Measurements from ENCODE around the gene GOLPH3.
"Not testable (repeated sequence)": the region's sequence is repeated elsewhere in the genome, so short reads cannot be mapped to it uniquely, and the experiment has no call there.

The GOLPH3 gene

DNA sequence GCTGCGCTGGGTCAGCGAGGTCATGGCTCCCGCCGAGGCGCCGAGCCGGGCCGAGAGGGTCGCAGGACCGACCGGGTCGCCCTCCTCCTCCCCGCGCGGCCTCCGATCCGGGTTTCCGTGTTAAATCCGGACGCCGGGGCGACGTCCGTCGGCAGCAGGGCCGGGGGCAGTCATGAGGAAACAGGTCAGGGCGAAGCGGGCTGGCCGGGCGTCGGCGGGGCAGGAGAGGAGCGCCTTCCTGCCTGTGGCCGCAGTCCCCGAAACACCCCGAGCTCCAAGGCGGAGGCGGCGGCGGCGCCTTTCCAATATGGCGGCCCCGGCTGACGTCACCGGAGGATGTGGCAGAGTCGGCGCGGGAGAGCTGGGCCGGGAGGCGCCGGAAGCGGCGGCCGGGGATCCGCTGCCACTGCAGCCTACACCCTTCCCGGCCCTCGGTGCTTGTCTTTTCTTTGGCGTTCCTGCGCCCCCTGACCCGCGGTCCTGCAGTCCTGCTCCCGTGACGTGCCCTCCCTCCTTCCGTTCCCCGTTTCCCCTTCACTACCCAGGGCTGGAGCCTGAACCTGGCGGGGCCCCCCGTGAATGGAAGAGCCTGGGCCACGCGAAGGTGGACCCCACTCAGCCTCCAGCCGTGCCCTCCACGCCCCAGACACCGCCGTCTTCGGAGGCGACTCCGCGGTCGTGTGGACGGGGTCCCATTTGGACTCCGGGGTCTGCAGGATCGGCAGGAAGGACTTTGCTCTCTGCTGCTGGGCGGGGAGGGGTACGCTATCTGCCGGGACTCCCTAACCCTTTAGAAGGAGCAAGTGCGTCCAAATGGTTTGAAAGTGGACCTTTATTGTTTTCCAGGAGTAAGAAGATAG, at the start of gene GOLPH3:
TSS of gene GOLPH3 (minus strand) at position 309 of the 860 bp plus-strand sequence. CDS start at position 24, 285 bp downstream.
- H4K20me1 ChIP-seq (ENCODE audit: insufficient read depth), result peaks cover 5% of the 10 kb centered on the region; the same call in 1 of the 2 replicates
- H2AFZ ChIP-seq (ENCODE audit: low read depth), result peak within 1 kb of the TSS; percentile 79
- H3K4me2 ChIP-seq, result peak within 1 kb of the TSS; percentile 67

DNA sequence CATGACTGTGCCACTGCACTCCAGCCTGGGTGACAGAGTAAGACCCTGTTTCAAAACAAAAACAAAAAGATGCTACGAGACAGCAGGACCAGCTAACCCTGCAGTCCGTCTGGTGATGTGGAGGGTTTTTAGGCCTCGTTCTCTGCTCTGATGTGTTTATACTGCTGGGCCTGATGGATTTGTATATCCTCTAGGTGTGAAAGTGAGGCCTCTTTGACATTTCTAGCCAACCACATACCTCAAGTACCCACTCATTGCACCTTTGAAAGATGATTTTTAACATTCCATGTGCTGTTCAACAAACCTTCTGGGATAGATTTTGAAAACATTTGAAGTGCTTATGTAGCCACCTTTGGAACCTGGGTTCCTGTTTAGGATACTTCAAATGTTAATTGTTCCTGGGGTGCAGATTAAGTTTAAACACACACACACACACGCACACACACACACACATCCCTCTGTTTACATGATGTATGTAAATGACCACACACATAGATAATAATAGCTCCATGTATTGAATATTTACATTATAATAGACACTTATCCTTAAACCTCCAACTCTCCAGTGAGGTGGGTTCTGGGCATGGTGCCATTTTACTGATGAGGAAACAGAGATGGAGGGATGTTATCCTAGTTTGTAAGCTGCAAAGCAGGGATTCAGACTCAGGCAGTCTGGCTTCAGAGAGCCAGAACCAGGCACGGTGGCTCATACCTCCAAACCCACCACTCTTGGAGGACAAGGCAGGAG, 48.8 kb upstream of the GOLPH3 start:
- no peak overlapping the region for H2AFZ ChIP-seq (ENCODE audit: low read depth)
- H3K36me3 ChIP-seq (ENCODE audit: insufficient read depth), result no peaks in the 10 kb centered on the region
- no peak overlapping the region for H3K4me3 ChIP-seq (IDR thresholded peaks at IDR 0.05; ENCODE audit: insufficient read depth, low read depth, low read length)
- H3K27me3 ChIP-seq (ENCODE audit: insufficient read depth, low read depth), result no peaks in the 10 kb centered on the region
- TF ChIP-seq, protein P1, sequence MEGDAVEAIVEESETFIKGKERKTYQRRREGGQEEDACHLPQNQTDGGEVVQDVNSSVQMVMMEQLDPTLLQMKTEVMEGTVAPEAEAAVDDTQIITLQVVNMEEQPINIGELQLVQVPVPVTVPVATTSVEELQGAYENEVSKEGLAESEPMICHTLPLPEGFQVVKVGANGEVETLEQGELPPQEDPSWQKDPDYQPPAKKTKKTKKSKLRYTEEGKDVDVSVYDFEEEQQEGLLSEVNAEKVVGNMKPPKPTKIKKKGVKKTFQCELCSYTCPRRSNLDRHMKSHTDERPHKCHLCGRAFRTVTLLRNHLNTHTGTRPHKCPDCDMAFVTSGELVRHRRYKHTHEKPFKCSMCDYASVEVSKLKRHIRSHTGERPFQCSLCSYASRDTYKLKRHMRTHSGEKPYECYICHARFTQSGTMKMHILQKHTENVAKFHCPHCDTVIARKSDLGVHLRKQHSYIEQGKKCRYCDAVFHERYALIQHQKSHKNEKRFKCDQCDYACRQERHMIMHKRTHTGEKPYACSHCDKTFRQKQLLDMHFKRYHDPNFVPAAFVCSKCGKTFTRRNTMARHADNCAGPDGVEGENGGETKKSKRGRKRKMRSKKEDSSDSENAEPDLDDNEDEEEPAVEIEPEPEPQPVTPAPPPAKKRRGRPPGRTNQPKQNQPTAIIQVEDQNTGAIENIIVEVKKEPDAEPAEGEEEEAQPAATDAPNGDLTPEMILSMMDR (conservative IDR thresholded peaks at IDR 0.05; ENCODE audit: low read depth, low read length), result no peak
- H3K27ac ChIP-seq, result no peak overlapping the region
- peaks cover 22% of the 10 kb centered on the region for H3K4me1 ChIP-seq (ENCODE audit: low read depth, poor library complexity, severe bottlenecking)
- no peaks in the 10 kb centered on the region for H4K20me1 ChIP-seq (ENCODE audit: insufficient read depth)
- H3K9ac ChIP-seq, result no peak overlapping the region
- H3K4me2 ChIP-seq, result no peak overlapping the region
- no peaks in the 10 kb centered on the region for H3K79me2 ChIP-seq (ENCODE audit: insufficient read depth, low read depth)

More for the DNA sequence above, at the start of gene GOLPH3:
- TF ChIP-seq, protein P1 (conservative IDR thresholded peaks at IDR 0.05; ENCODE audit: low read depth, low read length), result no peak
- peaks cover 46% of the 10 kb centered on the region for H3K79me2 ChIP-seq (ENCODE audit: insufficient read depth, low read depth)
- peaks cover 14% of the 10 kb centered on the region; the same call in 1 of the 2 replicates for H3K36me3 ChIP-seq (ENCODE audit: insufficient read depth)
- H3K27me3 ChIP-seq (ENCODE audit: insufficient read depth, low read depth), result no peaks in the 10 kb centered on the region
- peaks cover 48% of the 10 kb centered on the region for H3K4me1 ChIP-seq (ENCODE audit: low read depth, poor library complexity, severe bottlenecking)
- peak within 1 kb of the TSS; percentile 99 for H3K27ac ChIP-seq
- peak within 1 kb of the TSS; percentile 99 for H3K9ac ChIP-seq
- H3K4me3 ChIP-seq (IDR thresholded peaks at IDR 0.05; ENCODE audit: insufficient read depth, low read depth, low read length), result no peak within 1 kb of the TSS

DNA sequence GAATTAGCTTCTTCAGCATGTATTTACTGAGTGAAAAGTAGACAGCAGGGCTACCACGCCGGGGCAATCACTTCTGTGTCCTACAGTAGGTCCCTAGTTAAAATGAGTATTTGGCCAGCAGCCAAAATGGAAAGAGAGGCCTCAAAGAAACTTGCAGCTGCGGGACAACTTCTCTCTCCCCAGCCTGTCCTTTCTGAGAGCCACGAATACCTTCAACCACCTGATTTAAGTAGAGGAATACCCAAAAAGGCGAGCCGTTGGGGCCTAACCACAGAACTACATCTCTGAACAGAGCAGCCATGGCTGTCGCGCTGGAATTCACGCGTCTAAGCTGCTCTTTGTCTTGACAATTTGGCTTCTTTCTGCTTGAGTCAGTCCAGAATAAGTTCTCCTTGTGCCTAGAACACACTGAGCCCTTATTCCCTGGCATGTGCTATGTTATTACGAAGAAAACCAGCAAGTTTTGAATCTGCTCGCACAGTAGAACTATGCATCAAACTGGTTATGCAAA, 43.8 kb upstream of the GOLPH3 start:
- peak overlapping the region; percentile 92 for H3K27ac ChIP-seq
- H3K4me2 ChIP-seq, result peak overlapping the region; percentile 69

DNA sequence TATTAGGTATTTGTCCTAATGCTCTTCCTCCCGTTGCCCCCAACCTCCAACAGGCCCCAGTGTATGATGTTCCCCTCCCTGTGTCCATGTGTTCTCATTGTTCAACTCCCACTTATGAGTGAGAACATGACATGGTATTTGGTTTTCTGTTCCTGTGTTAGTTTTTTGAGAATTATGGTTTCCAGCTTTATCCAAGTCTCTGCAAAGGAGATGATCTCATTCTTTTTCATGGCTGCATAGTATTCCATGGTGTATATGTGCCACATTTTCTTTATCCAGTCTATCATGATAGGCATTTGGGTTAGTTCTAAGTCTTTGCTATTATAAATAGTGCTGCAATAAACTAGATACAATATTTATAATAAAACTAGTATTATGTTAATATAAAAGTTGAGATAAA, 40.2 kb upstream of the GOLPH3 start:
- H3K27ac ChIP-seq; H3K4me3 ChIP-seq (IDR thresholded peaks at IDR 0.05; ENCODE audit: insufficient read depth, low read depth, low read length); H3K27me3 ChIP-seq (ENCODE audit: insufficient read depth, low read depth); H2AFZ ChIP-seq (ENCODE audit: low read depth); H4K20me1 ChIP-seq (ENCODE audit: insufficient read depth); H3K36me3 ChIP-seq (ENCODE audit: insufficient read depth); H3K4me2 ChIP-seq; H3K79me2 ChIP-seq (ENCODE audit: insufficient read depth, low read depth); H3K9ac ChIP-seq: not testable (repeated sequence)
- peaks cover 68% of the 10 kb centered on the region for H3K4me1 ChIP-seq (ENCODE audit: low read depth, poor library complexity, severe bottlenecking)

More for the DNA sequence above, 43.8 kb upstream of the GOLPH3 start:
- TF ChIP-seq, protein P1 (conservative IDR thresholded peaks at IDR 0.05; ENCODE audit: low read depth, low read length), result no peak
- Histone ChIP-seq H2AFZ (ENCODE audit: low read depth) (peak overlapping the region; percentile 91), H3K27me3 (ENCODE audit: insufficient read depth, low read depth) (no peaks in the 10 kb centered on the region), H3K36me3 (ENCODE audit: insufficient read depth) (no peaks in the 10 kb centered on the region), H3K9ac (peak overlapping the region; percentile 59), H3K4me1 (ENCODE audit: low read depth, poor library complexity, severe bottlenecking) (peaks cover 35% of the 10 kb centered on the region), H3K4me3 (IDR thresholded peaks at IDR 0.05; ENCODE audit: insufficient read depth, low read depth, low read length) (no peak overlapping the region), H3K79me2 (ENCODE audit: insufficient read depth, low read depth) (no peaks in the 10 kb centered on the region), H4K20me1 (ENCODE audit: insufficient read depth) (no peaks in the 10 kb centered on the region)

All from KMS-11 (cell line).